ENCODE measurements around the gene UGT1A4.
A peak's percentile ranks its signal among the peaks of the same experiment; 100 is the strongest.
"Not testable (repeated sequence)": the region's sequence is repeated elsewhere in the genome, so short reads cannot be mapped to it uniquely, and the experiment has no call there.

Gene UGT1A4

DNA sequence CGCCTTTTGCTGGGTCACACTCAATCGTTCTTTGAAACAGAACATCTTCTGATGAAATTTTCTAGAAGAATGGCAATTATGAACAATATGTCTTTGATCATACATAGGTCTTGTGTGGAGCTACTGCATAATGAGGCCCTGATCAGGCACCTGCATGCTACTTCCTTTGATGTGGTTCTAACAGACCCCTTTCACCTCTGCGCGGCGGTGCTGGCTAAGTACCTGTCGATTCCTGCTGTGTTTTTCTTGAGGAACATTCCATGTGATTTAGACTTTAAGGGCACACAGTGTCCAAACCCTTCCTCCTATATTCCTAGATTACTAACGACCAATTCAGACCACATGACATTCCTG, 5.3 kb upstream of the UGT1A4 start:
- no peak for DNase-seq
- peaks cover 51% of the 10 kb centered on the region for H3K27me3 Mint-ChIP-seq
- H3K9me3 Mint-ChIP-seq = no peaks in the 10 kb centered on the region
- no peak for ATAC-seq
- peaks cover 24% of the 10 kb centered on the region for H3K4me1 Mint-ChIP-seq
- no peak overlapping the region for H3K4me3 Mint-ChIP-seq
- no peak overlapping the region for H3K27ac Mint-ChIP-seq

DNA sequence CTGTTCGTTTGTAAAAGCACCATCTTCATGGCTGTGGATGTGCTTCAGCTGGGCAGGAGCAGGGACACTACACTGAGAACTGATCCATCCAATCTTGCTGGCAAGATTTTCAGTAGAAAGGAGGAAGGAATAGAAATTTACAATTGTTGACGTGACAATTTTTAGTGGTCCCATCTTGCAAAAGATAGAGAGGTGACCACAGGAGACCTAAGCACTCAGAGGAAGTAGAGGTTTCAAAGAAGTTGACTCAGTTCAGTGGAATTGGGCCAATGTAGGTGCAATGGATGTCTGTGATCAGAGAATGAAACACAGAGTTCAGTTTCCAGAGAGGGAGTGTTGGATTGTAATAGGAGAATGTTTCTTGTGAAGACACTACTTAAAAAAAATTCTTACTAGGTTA, 4.4 kb upstream of the UGT1A4 start:
- Mint-ChIP-seq H3K4me3 (no peak overlapping the region), H3K9me3 (no peaks in the 10 kb centered on the region), H3K4me1 (peaks cover 24% of the 10 kb centered on the region), H3K27ac (no peak overlapping the region), H3K27me3 (peaks cover 60% of the 10 kb centered on the region)
- ATAC-seq = no peak
- DNase-seq = no peak

DNA sequence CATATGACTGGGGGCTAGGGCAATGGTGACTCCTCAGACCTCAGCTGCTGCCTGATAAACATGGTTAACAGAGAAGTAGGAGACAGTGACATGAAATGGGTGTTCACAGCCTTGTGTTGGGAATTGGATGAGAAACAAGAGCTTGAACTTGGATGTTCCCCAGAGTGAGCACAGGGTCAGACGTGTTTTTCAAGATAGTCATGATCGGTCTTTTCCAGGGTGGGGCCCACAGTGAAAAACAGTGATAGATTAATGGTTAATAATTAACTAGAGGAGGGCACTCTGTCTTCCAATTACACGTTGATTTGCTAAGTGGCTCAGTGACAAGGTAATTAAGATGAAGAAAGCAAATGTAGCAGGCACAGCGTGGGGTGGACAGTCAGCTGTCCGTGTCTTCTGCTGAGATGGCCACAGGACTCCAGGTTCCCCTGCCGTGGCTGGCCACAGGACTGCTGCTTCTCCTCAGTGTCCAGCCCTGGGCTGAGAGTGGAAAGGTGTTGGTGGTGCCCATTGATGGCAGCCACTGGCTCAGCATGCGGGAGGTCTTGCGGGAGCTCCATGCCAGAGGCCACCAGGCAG, 10.3 kb downstream of the UGT1A4 start, which contains the start of gene UGT1A3:
Gene UGT1A3 (plus strand): TSS at position 320 of the 579 bp plus-strand sequence. CDS start 85 bp downstream, at position 405.
- Mint-ChIP-seq H3K4me3 (no peak within 1 kb of the TSS), H3K9me3 (peaks cover 0 to 8% of the 10 kb centered on the region in 2 donors), H3K4me1 (no peaks in the 10 kb centered on the region), H3K27ac (no peak within 1 kb of the TSS), H3K27me3 (peaks cover 53% of the 10 kb centered on the region)
- ATAC-seq = no peak
- no peak for DNase-seq

DNA sequence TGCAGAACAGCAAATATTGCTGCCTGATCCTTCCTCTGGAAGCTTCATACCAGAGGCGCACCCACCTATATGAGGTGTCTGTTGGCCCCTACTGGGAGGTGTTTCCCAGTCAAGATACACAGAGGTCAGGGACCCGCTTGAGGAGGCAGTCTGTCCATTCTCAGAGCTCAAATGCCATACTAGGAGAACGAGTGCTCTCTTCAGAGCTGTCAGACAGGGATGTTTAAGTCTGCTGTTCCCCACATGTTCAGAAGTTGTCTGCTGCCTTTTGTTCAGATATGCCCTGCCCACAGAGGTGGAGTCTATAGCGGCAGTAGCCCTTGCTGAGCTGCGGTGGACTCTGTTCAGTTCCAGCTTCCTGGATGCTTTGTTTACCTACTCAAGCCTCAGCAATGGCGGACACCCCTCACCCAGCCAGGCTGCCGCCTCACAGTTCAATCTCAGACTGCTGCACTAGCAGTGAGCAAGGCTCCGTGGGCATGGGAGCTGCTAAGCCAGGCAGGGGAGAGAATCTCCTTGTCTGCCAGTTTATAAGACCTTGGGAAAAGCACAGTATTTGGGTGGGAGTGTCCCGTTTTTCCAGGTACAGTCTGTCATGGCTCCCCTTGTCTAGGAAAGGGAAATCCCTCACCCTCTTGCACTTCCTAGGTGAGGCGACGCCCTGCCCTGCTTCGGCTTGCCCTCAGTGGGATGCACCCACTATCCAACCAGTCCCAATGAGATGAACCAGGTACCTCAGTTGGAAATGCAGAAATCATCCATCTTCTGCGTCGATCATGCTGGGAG, 18.5 kb downstream of the UGT1A4 start:
- not testable (repeated sequence) for ATAC-seq, H3K4me3 Mint-ChIP-seq, H3K9me3 Mint-ChIP-seq

DNA sequence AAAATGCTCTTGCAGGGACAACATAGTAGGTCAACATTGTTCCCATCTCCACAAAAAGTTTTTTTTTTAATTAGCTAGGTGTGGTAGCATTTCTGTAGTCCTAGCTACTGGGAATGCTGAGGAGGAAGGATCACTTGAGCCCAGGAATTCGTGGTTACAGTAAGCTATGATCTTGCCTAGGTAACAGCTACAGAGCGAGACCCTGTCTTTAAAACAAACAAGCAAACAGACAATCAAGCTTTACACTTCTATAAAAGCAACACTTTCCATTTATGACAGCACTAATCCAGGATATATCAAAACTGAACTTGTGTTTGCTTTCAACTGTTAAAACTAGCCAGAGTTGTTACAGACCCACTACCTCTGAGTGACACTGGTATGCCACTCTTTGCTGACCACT, 22.3 kb downstream of the UGT1A4 start:
- Mint-ChIP-seq H3K27me3 (peaks cover 42% of the 10 kb centered on the region), H3K4me3 (no peak overlapping the region), H3K9me3 (no peaks in the 10 kb centered on the region), H3K27ac (no peak overlapping the region), H3K4me1 (no peaks in the 10 kb centered on the region)
- ATAC-seq = no peak
- DNase-seq = no peak

More for the DNA sequence above, 18.5 kb downstream of the UGT1A4 start:
- DNase-seq, H3K4me1 Mint-ChIP-seq, H3K27ac Mint-ChIP-seq: not testable (repeated sequence)
- H3K27me3 Mint-ChIP-seq = peaks cover 62% of the 10 kb centered on the region

DNA sequence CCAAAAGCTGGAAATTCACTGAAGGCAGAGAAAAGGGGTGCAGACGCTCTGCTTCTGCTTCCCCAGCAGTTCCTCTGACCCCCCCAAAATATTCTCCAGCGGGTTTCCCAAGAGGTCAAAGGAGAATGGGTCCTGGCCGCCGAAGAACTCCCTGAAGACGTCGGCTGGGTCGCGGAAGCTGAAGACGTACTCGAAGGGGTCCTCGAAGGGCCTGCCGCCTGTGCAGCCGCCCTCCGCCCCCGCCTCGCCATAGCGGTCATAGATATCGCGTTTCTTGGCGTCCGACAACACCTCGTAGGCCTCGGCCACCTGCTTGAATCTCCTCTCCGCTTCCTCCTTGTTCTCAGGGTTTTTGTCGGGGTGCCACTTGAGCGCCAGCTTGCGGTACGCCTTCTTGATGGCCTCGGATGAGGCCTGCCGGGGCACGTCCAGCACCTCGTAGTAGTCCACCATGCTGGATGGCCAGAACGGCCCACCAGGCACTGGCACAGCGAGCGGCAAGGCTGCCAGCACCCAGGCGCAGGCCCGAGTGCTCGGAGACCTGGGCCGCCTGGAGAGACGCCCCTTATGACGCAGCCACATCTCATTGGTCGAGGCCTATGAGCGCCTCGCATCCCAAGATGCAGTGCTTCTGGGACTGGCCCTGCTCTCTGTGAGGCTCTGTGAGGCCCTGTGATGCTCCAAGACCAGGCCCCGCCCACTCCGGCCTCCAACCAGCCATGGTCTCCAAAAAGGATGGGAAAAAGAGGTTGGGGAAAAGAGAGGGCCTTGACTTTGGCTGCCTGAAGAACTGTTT, 25.1 kb downstream of the UGT1A4 start:
- H3K4me1 Mint-ChIP-seq = no peaks in the 10 kb centered on the region
- H3K27ac Mint-ChIP-seq = no peak overlapping the region
- ATAC-seq (no peak), DNase-seq (no peak)
- H3K9me3 Mint-ChIP-seq = no peaks in the 10 kb centered on the region
- H3K4me3 Mint-ChIP-seq = no peak overlapping the region
- peaks cover 45% of the 10 kb centered on the region for H3K27me3 Mint-ChIP-seq

DNA sequence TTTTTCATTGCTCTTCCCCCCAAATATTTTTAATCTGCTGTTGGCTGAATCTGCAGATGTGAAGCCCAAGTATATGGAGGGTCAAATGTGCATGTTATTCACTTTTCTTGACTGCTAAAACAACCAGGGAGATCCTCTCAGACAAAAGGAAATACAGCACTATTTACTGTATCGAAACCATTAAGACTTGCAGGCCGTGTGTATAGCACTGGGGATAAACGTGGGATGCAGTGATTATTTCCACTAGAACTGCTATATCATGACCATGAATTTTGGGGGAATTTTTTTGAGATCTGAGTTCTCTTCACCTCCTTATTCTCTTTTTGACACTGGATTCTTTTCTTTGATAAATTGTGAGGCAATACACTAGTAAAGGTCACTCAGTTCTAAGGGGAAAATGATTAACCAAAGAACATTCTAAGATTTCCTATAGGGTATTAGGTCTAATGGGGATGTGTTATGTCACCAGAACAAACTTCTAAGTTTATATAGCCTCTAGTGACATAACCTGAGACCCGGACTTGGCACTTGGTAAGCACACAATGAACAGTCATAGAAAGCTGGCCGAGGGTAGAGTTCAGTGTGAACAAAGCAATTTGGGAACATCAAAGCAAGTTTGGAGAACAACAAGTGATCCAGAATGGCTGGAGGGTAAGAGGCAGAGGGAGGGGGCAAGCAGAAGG, 26.7 kb downstream of the UGT1A4 start:
- no peak overlapping the region for H3K4me3 Mint-ChIP-seq
- peaks cover 8% of the 10 kb centered on the region in 2 donors for H3K9me3 Mint-ChIP-seq
- no peak for ATAC-seq
- no peaks in the 10 kb centered on the region for H3K4me1 Mint-ChIP-seq
- H3K27me3 Mint-ChIP-seq = peaks cover 44% of the 10 kb centered on the region
- no peak for DNase-seq
- peak overlapping the region in 1 of 2 donors; percentile 75 for H3K27ac Mint-ChIP-seq

DNA sequence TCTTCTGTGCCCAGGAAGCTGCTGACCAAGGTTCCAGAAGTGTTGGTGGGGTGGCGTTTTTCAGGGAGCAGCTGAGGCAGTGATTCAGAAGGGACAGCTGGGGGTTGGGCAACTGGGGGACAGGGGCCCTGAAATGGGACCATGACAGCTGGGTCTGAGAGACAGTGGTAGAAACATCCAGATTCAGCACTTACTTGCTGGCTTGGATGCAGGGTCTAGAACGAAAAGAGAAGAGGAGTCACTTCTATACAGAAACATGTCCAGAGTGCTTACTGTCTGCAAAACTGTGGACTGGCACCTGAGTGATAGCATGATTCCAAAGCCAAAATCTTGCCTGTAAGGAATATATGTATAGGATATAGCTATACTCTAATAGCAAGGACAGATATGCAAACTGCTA, 27.3 kb downstream of the UGT1A4 start:
- not testable (repeated sequence) for DNase-seq, H3K4me1 Mint-ChIP-seq, ATAC-seq, H3K4me3 Mint-ChIP-seq
- H3K9me3 Mint-ChIP-seq = peaks cover 8 to 15% of the 10 kb centered on the region in 2 donors
- peaks cover 42% of the 10 kb centered on the region for H3K27me3 Mint-ChIP-seq
- peak overlapping the region in 1 of 2 donors; percentile 75 for H3K27ac Mint-ChIP-seq

DNA sequence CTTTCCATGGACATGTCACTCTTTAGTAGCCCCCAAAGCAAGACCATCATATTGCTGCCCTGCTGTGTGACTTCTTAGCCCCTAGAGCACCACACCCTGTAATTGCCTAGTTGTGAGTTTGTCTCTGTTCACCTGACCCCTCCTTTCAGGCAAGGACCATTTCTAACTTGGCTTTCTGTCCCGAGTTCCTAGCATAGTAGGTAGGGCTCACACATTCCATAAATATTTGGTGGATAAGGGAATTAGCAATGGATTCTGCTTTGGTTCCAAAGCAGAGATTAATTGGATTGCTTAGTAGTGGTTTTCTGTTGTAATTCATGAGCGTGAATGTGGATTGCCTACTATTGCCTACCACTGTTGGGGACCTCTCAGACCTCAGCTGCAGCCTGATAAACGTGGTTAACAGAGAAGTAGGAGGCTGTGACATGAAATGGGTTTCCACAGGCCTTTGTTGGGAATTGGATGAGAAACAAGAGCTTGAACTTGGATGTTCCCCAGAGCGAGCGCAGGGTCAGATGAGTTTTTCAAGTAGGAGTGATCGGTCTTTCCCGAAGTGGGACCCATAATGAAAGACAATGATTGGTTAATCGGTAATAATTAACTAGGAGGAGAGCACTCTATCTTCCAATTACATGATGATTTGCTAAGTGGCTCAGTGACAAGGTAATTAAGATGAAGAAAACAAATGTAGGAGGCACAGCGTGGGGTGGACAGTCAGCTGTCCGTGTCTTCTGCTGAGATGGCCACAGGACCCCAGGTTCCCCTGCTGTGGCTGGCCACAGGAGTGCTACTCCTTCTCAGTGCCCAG, 28.1 kb downstream of the UGT1A4 start:
- ATAC-seq (no peak), DNase-seq (no peak)
- Mint-ChIP-seq H3K4me1 (no peaks in the 10 kb centered on the region), H3K4me3 (no peak overlapping the region), H3K27ac (no peak overlapping the region), H3K27me3 (peaks cover 42% of the 10 kb centered on the region), H3K9me3 (peaks cover 11 to 23% of the 10 kb centered on the region in 2 donors)

DNA sequence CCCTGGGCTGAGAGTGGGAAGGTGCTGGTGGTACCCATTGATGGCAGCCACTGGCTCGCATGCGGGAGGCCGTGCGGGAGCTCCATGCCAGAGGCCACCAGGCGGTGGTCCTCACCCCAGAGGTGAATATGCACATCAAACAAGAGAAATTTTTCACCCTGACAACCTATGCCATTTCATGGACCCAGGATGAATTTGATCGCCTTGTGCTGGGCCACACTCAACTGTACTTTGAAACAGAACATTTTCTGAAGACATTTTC, 28.7 kb downstream of the UGT1A4 start:
- Mint-ChIP-seq H3K27me3 (peaks cover 42% of the 10 kb centered on the region), H3K4me3 (no peak overlapping the region), H3K27ac (no peak overlapping the region), H3K9me3 (peaks cover 14 to 27% of the 10 kb centered on the region in 2 donors), H3K4me1 (no peaks in the 10 kb centered on the region)
- no peak for DNase-seq
- ATAC-seq = no peak

DNA sequence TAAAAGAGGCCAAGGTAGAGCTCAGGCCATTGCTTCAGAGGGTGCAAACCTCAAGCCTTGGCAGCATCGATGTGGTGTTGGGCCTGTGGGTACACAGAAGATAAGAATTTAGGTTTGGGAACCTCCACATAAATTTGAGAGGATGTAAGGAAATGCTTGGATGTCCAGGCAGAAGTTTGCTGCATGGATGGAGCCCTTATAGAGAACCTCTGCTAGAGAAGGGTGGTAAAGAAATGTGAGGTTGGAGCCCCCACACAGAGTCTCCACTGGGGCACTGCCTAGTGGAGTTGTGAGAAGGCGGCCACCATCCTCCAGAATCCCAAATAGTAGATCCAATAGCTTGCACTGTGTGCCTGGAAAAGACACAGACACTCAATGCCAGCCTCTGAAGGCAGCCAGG, 32.2 kb downstream of the UGT1A4 start:
- Mint-ChIP-seq H3K27me3 (peaks cover 36% of the 10 kb centered on the region), H3K9me3 (peaks cover 14 to 27% of the 10 kb centered on the region in 2 donors)
- not testable (repeated sequence) for ATAC-seq, H3K4me3 Mint-ChIP-seq, H3K4me1 Mint-ChIP-seq, DNase-seq, H3K27ac Mint-ChIP-seq

DNA sequence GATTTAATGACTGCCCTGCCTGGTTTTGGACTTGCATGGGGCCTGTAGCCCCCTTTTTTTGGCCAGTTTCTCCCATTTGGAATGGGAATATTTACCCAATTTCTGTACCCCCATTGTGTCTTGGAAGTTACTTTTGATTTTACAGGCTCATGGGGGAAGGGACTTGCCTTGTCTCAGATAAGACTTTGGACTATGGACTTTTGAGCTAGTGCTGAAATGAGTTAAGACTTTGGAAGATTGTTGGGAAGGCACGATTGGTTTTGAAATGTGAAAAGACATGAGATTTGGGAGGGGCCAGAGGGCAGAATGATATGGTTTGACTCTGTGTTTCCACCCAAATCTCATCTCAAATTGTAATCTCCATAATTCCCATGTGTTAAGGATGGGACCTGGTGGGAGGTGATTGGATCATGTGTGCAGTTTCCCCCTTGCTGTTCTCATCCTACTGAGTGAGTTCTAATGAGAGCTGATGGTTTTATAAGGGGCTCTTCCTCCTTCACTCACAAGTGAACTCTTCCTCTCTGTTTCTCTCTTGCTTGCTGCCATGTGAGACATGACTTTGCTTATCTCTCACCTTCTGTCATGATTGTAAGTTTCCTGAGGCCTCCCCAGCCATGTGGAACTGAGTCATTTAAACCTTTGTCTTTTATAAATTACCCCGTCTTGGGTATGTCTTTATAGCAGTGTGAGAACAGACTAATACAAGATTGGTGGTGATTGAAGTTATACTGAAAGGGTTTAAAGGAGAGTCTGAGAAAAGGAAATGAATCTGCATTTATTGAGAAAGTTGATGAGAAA, 32.9 kb downstream of the UGT1A4 start:
- not testable (repeated sequence) for DNase-seq, H3K27ac Mint-ChIP-seq, H3K4me3 Mint-ChIP-seq, H3K4me1 Mint-ChIP-seq, ATAC-seq
- H3K27me3 Mint-ChIP-seq = peaks cover 33% of the 10 kb centered on the region
- peaks cover 14 to 27% of the 10 kb centered on the region in 2 donors for H3K9me3 Mint-ChIP-seq

DNA sequence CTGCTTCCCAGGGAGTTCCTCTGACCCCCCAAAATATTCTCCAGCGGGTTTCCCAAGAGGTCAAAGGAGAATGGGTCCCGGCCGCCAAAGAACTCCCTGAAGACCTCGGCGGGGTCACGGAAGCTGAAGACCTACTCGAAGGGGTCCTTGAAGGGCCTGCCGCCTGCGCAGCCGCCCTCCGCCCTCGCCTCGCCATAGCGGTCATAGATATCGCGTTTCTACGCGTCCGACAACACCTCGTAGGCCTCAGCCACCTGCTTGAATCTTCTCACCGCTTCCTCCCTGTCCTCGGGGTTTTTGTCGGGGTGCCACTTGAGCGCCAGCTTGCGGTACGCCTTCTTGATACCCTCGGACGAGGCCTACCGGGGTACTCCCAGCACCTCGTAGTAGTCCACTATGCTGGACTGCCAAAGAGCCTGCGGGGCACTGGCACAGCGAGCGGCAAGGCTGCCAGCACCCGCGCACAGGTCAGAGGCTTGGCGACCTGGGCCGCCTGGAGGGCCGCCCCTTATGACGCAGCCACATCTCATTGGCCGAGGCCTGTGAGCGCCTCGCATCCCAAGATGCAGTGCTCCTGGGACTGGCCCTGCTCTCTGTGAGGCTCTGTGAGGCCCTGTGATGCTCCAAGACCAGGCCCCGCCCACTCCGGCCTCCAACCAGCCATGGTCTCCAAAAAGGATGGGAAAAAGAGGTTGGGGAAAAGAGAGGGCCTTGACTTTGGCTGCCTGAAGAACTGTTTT, 36.5 kb downstream of the UGT1A4 start:
- DNase-seq (no peak), ATAC-seq (no peak)
- Mint-ChIP-seq H3K27me3 (peaks cover 3% of the 10 kb centered on the region), H3K9me3 (peaks cover 7 to 21% of the 10 kb centered on the region in 2 donors), H3K27ac (no peak overlapping the region), H3K4me3 (no peak overlapping the region), H3K4me1 (no peaks in the 10 kb centered on the region)

All from stimulated activated naive CD8-positive, alpha-beta T cell treated with anti-CD3 and anti-CD28 coated beads, Interleukin-15, amount 100 ng/mL, for 72 hours (primary cell).